Calu3 (cell line): ENCODE data around the gene PIK3R6. TPM values are rescaled to one million over a fixed set of nuclear protein-coding genes. Genes with fewer than 3 reads are reported as not detected.

ENCODE experiments used
- BruUV-seq: library from RNA; stranded (reverse); fragments of 400-500 nt; replicated peaks from 2 replicates; lab custom pipeline; 2021; lab: Mats Ljungman, UMichigan
- CTCF ChIA-PET: fragments of 300-600 bp; sonication (Branson Sonifier 250); formaldehyde crosslinking; loops from one replicate; lab custom pipeline; 2022; ENCODE audit warnings: antibody characterized with exemption; lab: Charles Lee
- DNase-seq: peaks from one replicate; pipeline ENCODE4 v3.0.0; 2022
- H3K27ac Mint-ChIP-seq: one replicate; pipeline ENCODE4 v1.8.0; 2022; ENCODE audit warnings: mixed read lengths; ENCODE audit not compliant: unreplicated experiment
- H3K27me3 Mint-ChIP-seq: one replicate; pipeline ENCODE4 v1.8.0; 2022; ENCODE audit warnings: mixed read lengths; ENCODE audit not compliant: unreplicated experiment
- H3K36me3 Mint-ChIP-seq: one replicate; pipeline ENCODE4 v1.8.0; 2022; ENCODE audit warnings: mild to moderate bottlenecking, moderate library complexity, mixed read lengths; ENCODE audit not compliant: insufficient read depth, unreplicated experiment
- H3K4me1 Mint-ChIP-seq: one replicate; pipeline ENCODE4 v1.8.0; 2022; ENCODE audit warnings: mild to moderate bottlenecking, low read depth, mixed read lengths; ENCODE audit not compliant: unreplicated experiment
- H3K4me3 Mint-ChIP-seq: one replicate; pipeline ENCODE4 v1.8.0; 2022; ENCODE audit warnings: mild to moderate bottlenecking, low read depth, moderate library complexity, mixed read lengths; ENCODE audit not compliant: unreplicated experiment
- H3K9me3 Mint-ChIP-seq: one replicate; pipeline ENCODE4 v1.8.0; 2022; ENCODE audit warnings: low read depth, mixed read lengths; ENCODE audit not compliant: unreplicated experiment
- intact Hi-C: fragments of 100-400 bp; cut with micrococcal nuclease; formaldehyde crosslinking; loops from one replicate; pipeline ENCODE4 v1.10.0; 2022; ENCODE audit not compliant: unreplicated experiment
- total RNA-seq: library from RNA; stranded (reverse); gene quantifications from 2 replicates; pipeline ENCODE4 v1.2.3, GENCODE V29; 2022
- TF ChIP-seq, protein P1 (sequence below): fragments of 200-600 bp; IDR thresholded peaks from one replicate; pipeline ENCODE4 v1.8.0; 2022; ENCODE audit warnings: antibody characterized with exemption; ENCODE audit not compliant: unreplicated experiment

PIK3R6 gene
- total RNA-seq, 1 experiment from 2014 or later: not detected

DNA sequence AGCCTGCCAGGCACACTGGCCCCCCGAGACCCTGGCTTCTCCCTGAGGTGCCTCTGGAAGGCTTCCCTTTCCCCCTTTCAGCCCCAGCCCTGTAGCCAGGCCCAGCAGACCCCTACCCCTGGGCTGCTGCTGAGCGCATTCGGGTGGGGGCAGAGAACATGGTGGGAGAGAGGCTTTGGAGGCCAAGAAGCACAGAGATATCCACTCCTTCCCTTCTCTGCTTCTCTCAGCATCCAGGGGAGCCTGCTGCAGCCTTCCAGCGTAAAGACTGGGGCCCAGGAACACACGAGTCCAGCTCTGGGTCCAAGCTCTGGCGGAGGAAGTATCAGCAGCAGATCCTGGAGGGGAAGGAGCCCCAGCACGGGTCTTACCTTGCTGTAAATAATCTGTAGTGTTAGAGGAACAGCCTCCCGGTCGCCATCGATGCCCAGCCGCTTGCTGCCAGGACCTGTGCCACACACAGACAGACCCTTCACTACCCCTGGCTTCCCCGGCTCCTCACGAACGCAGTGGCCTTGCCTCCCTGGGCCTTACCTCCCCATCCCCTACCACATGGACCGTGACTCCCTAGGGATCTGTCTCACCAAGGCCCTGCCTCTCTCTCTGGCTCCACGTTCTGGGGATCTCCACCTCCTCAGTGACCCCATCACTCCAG, 17.0 kb upstream of the PIK3R6 start:
- intact Hi-C loops: no loop called here
- Mint-ChIP-seq H3K27ac (no peak overlapping the region), H3K36me3 (no peaks in the 10 kb centered on the region), H3K27me3 (peaks cover 49% of the 10 kb centered on the region), H3K9me3 (no peaks in the 10 kb centered on the region), H3K4me3 (no peak overlapping the region), H3K4me1 (no peaks in the 10 kb centered on the region)
- no peak for DNase-seq
- BruUV-seq: no TSS peak
- TF ChIP-seq, protein P1, sequence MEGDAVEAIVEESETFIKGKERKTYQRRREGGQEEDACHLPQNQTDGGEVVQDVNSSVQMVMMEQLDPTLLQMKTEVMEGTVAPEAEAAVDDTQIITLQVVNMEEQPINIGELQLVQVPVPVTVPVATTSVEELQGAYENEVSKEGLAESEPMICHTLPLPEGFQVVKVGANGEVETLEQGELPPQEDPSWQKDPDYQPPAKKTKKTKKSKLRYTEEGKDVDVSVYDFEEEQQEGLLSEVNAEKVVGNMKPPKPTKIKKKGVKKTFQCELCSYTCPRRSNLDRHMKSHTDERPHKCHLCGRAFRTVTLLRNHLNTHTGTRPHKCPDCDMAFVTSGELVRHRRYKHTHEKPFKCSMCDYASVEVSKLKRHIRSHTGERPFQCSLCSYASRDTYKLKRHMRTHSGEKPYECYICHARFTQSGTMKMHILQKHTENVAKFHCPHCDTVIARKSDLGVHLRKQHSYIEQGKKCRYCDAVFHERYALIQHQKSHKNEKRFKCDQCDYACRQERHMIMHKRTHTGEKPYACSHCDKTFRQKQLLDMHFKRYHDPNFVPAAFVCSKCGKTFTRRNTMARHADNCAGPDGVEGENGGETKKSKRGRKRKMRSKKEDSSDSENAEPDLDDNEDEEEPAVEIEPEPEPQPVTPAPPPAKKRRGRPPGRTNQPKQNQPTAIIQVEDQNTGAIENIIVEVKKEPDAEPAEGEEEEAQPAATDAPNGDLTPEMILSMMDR: no peak
- CTCF ChIA-PET: no interaction called here

DNA sequence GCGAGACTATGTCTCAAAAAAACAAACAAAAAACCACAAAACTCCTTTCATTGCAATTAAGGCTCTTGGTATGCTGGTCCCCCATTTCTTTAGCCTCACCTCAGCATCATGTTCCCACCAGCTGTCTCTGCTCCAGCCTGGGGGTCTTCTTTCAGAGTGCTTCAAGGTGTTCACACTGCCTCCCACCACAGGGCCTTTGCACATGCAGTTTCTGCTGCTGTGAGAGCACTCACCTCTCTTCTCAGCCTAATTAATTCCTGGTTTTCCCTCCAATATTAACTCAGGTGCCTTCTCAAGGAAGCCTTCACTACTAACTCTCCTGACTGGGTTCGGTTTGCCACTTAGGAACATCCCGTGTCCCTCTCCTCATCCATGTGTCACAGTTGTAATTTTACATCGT, 15.9 kb upstream of the PIK3R6 start:
- H3K27ac Mint-ChIP-seq: no peak overlapping the region
- intact Hi-C loops: no loop called here
- no peaks in the 10 kb centered on the region for H3K9me3 Mint-ChIP-seq
- CTCF ChIA-PET: no interaction called here
- no TSS peak for BruUV-seq
- no peaks in the 10 kb centered on the region for H3K36me3 Mint-ChIP-seq
- DNase-seq: no peak
- no peak overlapping the region for H3K4me3 Mint-ChIP-seq
- peaks cover 60% of the 10 kb centered on the region for H3K27me3 Mint-ChIP-seq
- H3K4me1 Mint-ChIP-seq: no peaks in the 10 kb centered on the region
- TF ChIP-seq, protein P1: no peak

DNA sequence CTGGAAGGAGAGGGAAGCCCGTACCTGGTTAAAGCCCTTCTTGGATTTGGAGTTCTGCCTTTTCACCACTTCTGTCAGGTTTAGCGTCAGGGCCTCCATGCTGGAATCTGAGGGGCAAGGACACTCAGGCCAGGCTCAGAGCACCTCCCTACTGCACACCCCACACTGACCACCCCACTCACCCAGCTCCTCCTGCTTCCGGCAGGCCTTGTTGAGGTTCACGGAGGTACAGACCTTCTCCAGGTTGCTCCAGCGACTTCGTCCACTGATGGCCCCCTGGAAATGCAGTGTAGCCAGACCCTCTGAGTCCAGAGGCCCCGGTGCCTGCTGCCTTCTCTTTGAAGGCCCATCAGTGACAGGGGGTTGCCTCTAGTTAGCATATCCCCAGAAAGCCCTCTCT, 14.1 kb upstream of the PIK3R6 start:
- H3K4me3 Mint-ChIP-seq: no peak overlapping the region
- TF ChIP-seq, protein P1: no peak
- no peak for DNase-seq
- no peaks in the 10 kb centered on the region for H3K36me3 Mint-ChIP-seq
- no peaks in the 10 kb centered on the region for H3K4me1 Mint-ChIP-seq
- CTCF ChIA-PET: no interaction called here
- intact Hi-C loops: no loop called here
- BruUV-seq: no TSS peak
- no peak overlapping the region for H3K27ac Mint-ChIP-seq
- H3K27me3 Mint-ChIP-seq: peaks cover 67% of the 10 kb centered on the region
- no peaks in the 10 kb centered on the region for H3K9me3 Mint-ChIP-seq

DNA sequence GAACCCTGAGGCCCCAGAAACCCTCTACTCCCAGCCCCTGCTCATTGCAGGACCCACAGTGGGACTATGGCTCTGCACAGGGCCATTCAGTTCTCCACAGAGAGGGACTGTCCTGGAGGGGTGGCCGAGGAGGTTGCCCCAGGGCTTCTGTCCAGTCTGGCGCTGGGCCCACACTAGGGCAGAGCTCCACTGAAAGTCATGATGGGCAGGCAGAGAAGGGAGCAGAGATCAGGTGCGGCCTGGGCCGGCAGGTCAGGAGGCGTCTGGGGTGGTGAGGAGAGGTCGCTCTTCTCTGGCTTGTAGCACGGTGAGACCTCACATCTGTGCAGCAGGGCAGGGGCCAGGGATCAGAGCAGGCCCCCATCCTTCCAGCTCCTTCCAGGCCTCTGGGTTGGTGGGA, 13.0 kb upstream of the PIK3R6 start:
- no peaks in the 10 kb centered on the region for H3K9me3 Mint-ChIP-seq
- no peaks in the 10 kb centered on the region for H3K36me3 Mint-ChIP-seq
- TF ChIP-seq, protein P1: no peak
- H3K27ac Mint-ChIP-seq: no peak overlapping the region
- BruUV-seq: no TSS peak
- intact Hi-C loops: no loop called here
- CTCF ChIA-PET: no interaction called here
- H3K4me1 Mint-ChIP-seq: no peaks in the 10 kb centered on the region
- no peak for DNase-seq
- no peak overlapping the region for H3K4me3 Mint-ChIP-seq
- peaks cover 73% of the 10 kb centered on the region for H3K27me3 Mint-ChIP-seq
